Liver (tissue), 9 donors: ENCODE results near the gene WDR5. TPM values are rescaled to one million over a fixed set of nuclear protein-coding genes. Genes with fewer than 3 reads are reported as not detected.

Experiments used
- DNase-seq: peaks from one replicate; pipeline ENCODE4 v3.0.0-alpha.2; 2017; ENCODE audit warnings: low spot score
- H3K27ac ChIP-seq, 2 donors: one replicate each; pipeline ENCODE4 v1.7.0; 2013; ENCODE audit warnings: inconsistent platforms in 2 of 2, low read length in 2 of 2, control low read depth in 1 of 2, low read depth in 1 of 2, mild to moderate bottlenecking in 1 of 2
- H3K27me3 ChIP-seq, 4 donors: one replicate each; pipeline versions ENCODE4 v1.6.1 to v1.7.0; 2013; ENCODE audit warnings: low read length in 3 of 4, inconsistent platforms in 1 of 4, mild to moderate bottlenecking in 1 of 4, moderate library complexity in 1 of 4; ENCODE audit not compliant: control insufficient read depth in 4 of 4, insufficient read depth in 4 of 4
- H3K36me3 ChIP-seq, 4 donors: one replicate each; pipeline versions ENCODE4 v1.6.1 to v1.7.0; 2013; ENCODE audit warnings: low read length in 3 of 4, mild to moderate bottlenecking in 3 of 4, low read depth in 1 of 4, moderate library complexity in 1 of 4; ENCODE audit not compliant: control insufficient read depth in 4 of 4, insufficient read depth in 3 of 4
- H3K4me1 ChIP-seq, 4 donors: one replicate each; pipeline versions ENCODE4 v1.6.1 to v1.7.0; 2013; ENCODE audit warnings: low read length in 3 of 4, mild to moderate bottlenecking in 3 of 4, moderate library complexity in 1 of 4; ENCODE audit not compliant: control insufficient read depth in 4 of 4, insufficient read depth in 4 of 4
- H3K4me3 ChIP-seq, 3 donors: one replicate each; pipeline versions ENCODE4 v1.6.1 to v1.7.0; 2013; ENCODE audit warnings: low read length in 3 of 3, control low read depth in 1 of 3, low read depth in 1 of 3, mild to moderate bottlenecking in 1 of 3
- H3K9ac ChIP-seq, 2 donors: one replicate each; pipeline ENCODE4 v1.7.0; 2013; ENCODE audit warnings: low read length in 2 of 2, mild to moderate bottlenecking in 2 of 2, moderate library complexity in 2 of 2, control low read depth in 1 of 2, low read depth in 1 of 2
- H3K9me3 ChIP-seq, 4 donors: one replicate each; pipeline versions ENCODE4 v1.6.1 to v1.7.0; 2013; ENCODE audit warnings: low read length in 3 of 4; ENCODE audit not compliant: control insufficient read depth in 4 of 4
- EGR1 ChIP-seq, 2 donors: IDR thresholded peaks; 2 replicates each; pipeline ENCODE4 v1.6.1; 2016 to 2018; ENCODE audit warnings: antibody characterized with exemption in 2 of 2, low read depth in 2 of 2
- FOXA1 ChIP-seq: IDR thresholded peaks from 2 replicates; pipeline ENCODE4 v1.6.1; 2016; ENCODE audit warnings: antibody characterized with exemption
- FOXA2 ChIP-seq: IDR thresholded peaks from 2 replicates; pipeline ENCODE4 v1.6.1; 2016; ENCODE audit warnings: antibody characterized with exemption
- HNF4A ChIP-seq, 2 donors: conservative IDR thresholded peaks; 2 replicates each; pipeline ENCODE4 v1.6.1; 2016; ENCODE audit warnings: antibody characterized with exemption in 2 of 2, mild to moderate bottlenecking in 2 of 2
- JUND ChIP-seq, 2 donors: IDR thresholded peaks; 2 replicates each; pipeline ENCODE4 v1.6.1; 2016; ENCODE audit warnings: antibody characterized with exemption in 2 of 2
- NR2F2 ChIP-seq: IDR thresholded peaks from 2 replicates; pipeline ENCODE4 v1.6.1; 2016; ENCODE audit warnings: antibody characterized with exemption
- RAD21 ChIP-seq, 2 donors: IDR thresholded peaks; 2 replicates each; pipeline ENCODE4 v1.6.1; 2016; ENCODE audit warnings: antibody characterized with exemption in 2 of 2, mild to moderate bottlenecking in 2 of 2
- RXRA ChIP-seq, 2 donors: IDR thresholded peaks; 2 replicates each; pipeline ENCODE4 v1.6.1; 2017 to 2018; ENCODE audit warnings: antibody characterized with exemption in 2 of 2, mild to moderate bottlenecking in 1 of 2
- SP1 ChIP-seq: IDR thresholded peaks from 2 replicates; pipeline ENCODE4 v1.6.1; 2018; ENCODE audit warnings: antibody characterized with exemption, mild to moderate bottlenecking
- TAF1 ChIP-seq: conservative IDR thresholded peaks from 2 replicates; pipeline ENCODE4 v1.6.1; 2016; ENCODE audit warnings: antibody characterized with exemption, mild to moderate bottlenecking
- YY1 ChIP-seq: IDR thresholded peaks from 2 replicates; pipeline ENCODE4 v1.6.1; 2016; ENCODE audit warnings: antibody characterized with exemption, mild to moderate bottlenecking
- WGBS: extraction: QIAGEN DNeasy Blood & Tissue Kit; methylation state at CpG from one replicate; pipeline ENCODE4 v1.1.7; 2013; 5-methylcytosine and 5-hydroxymethylcytosine counted together
- polyA plus RNA-seq, 2 donors: library from polyadenylated mRNA; stranded (reverse) in 1 of 2; unstranded in 1 of 2; fragments of 200-250 nt in 1 of 2; fragments of >200 nt in 1 of 2; fragmentation: Nextera tagmentation in 1 of 2; extraction: Ambion mirVana in 1 of 2; gene quantifications; one replicate each; pipeline versions ENCODE4 v1.2.1 to v1.2.3, GENCODE V29; 2013 to 2015
- total RNA-seq, 2 donors: library from RNA; depleted of rRNA; stranded (reverse); fragments of >200 nt; gene quantifications; one replicate each; pipeline ENCODE4 v1.2.3, GENCODE V29; 2014
- TF ChIP-seq, protein P1 (sequence below): IDR thresholded peaks from 2 replicates; pipeline ENCODE4 v1.6.1; 2016; ENCODE audit warnings: antibody characterized with exemption
- TF ChIP-seq, protein P2 (sequence below): IDR thresholded peaks from 2 replicates; pipeline ENCODE4 v1.6.1; 2016; ENCODE audit warnings: antibody characterized with exemption
- TF ChIP-seq, protein P3 (sequence below): IDR thresholded peaks from 2 replicates; pipeline ENCODE4 v1.6.1; 2016; ENCODE audit warnings: antibody characterized with exemption
- TF ChIP-seq, protein P4 (sequence below): IDR thresholded peaks from 2 replicates; pipeline ENCODE4 v1.6.1; 2016; ENCODE audit warnings: antibody characterized with exemption, mild to moderate bottlenecking
- donor health status: healthy.
- donor health status: healthy.
- donor health status: healthy.
- donor health status: healthy.
- donor health status: healthy.

WDR5 gene
- total and polyA plus RNA-seq, 4 donors, result 11.1 to 21.6 (median 14.6) TPM

DNA sequence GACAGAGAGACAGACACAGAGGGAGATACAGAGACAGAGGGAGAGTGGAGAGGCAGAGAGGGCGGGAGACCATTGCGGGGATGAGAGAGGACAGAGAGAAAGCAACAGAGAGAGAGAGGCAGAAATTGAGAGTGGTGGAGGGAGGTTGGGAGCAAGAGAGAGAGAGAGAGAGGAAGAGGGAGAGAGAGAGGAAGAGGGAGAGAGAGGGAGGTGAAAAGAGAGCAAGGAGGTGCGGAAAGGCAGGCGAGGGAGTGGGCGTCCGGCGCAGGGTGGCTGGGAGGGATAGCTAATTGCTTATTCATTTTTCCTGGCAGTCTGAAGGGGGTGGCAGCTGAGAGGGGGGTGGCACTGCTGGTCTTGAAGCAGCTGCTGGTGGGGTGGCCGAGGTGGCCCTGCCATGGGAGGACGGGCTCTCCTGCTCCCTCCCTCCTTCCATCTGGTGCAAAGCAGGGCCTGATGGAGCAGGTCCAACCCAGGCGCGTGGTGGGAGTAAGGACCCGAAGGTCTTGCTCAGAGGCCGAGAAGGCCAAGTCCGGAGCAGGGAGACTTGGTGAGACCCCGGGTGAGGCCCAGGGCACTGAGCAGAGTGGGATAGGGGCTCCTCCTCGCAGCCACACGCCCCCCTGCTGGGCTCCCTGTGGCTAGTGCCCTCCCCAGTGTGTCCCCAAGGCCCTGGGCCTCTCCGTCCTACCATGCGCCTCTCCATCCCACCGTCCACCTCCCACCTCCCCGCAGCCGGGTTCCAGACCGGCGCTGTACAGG is 53.8 kb downstream of the WDR5 start:
- WGBS, result 74% methylated on average over 24 of the region's 24 CpGs
- no peaks in the 10 kb centered on the region for H3K27me3 ChIP-seq
- no peaks in the 10 kb centered on the region for H3K9me3 ChIP-seq
- H3K4me1 ChIP-seq, result peaks cover 22 to 55% (median 39%) of the 10 kb centered on the region in 4 donors
- peak overlapping the region in 1 of 2 donors; percentile 7 for H3K9ac ChIP-seq
- no peaks in the 10 kb centered on the region for H3K36me3 ChIP-seq
- DNase-seq, result no peak
- peak overlapping the region; percentile 93 to 99 for H3K27ac ChIP-seq
- H3K4me3 ChIP-seq, result no peak overlapping the region
- no peak for TF ChIP-seq FOXA2
- peak in 1 of 2 donors; percentile 3 for TF ChIP-seq RXRA (IDR thresholded peaks at IDR 0.05)
- no peak for TF ChIP-seq EGR1 (IDR thresholded peaks at IDR 0.05; ENCODE audit: low read depth in 2 of 2)

DNA sequence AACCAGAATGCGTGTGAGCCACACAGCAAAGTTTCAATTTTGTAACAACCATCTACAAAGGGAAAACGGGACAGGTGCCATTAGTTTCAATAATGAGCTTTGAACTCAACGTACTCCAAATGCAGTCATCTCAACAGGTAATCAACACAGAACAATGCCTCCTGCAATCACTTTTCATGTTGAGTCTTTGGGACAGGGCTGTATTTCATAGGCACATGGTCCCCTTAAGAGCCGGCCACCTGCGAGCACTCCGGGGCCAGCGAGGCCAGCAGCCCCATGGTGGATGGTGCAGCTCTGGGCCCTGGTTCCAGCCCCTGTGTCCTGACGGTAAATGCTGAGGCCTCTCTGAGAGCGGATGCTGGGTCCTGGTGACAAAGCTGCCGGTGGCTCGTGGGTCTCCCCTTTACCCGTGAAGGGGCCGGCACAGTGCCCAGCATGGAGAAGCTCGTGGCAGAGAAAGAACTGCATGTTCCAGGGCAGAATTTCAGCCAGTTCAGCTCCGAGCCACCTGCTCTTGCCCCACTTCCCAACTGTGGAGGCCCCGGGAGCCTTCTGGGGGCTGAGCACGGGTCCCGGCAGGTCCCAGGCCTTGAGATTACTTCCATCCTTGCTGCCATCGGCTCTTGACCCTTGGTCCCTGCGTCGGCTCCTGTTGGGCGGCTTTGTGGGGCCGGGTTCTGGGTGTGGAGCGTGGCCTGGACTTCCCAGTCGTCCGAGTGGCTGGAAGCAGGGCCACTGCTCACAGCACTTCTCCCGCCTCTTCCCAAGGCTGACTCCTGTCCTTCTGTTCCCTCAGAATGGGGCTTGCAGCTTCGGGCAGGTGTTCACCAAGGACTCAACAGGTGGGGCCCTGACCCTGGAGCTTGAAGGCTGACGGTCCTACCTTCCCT is 54.6 kb downstream of the WDR5 start:
- Histone ChIP-seq H3K27ac (peak overlapping the region; percentile 93 to 99), H3K36me3 (no peaks in the 10 kb centered on the region), H3K9me3 (no peaks in the 10 kb centered on the region), H3K4me1 (peaks cover 22 to 55% (median 40%) of the 10 kb centered on the region in 4 donors), H3K4me3 (no peak overlapping the region), H3K27me3 (no peaks in the 10 kb centered on the region), H3K9ac (peak overlapping the region in 1 of 2 donors; percentile 7)
- WGBS, result 76% methylated on average over 29 of the region's 29 CpGs
- no peak for DNase-seq
- TF ChIP-seq HNF4A (conservative IDR thresholded peaks at IDR 0.05) (peak; percentile 72 to 81), YY1 (peak; percentile 82), TAF1 (no peak), NR2F2 (no peak), RAD21 (IDR thresholded peaks at IDR 0.05) (no peak), FOXA2 (peak; percentile 26), RXRA (IDR thresholded peaks at IDR 0.05) (peak; percentile 36 to 53), EGR1 (IDR thresholded peaks at IDR 0.05; ENCODE audit: low read depth in 2 of 2) (no peak), FOXA1 (peak; percentile 16), SP1 (peak; percentile 62), JUND (IDR thresholded peaks at IDR 0.05) (peak in 1 of 2 donors; percentile 20)
- TF ChIP-seq, protein P1, sequence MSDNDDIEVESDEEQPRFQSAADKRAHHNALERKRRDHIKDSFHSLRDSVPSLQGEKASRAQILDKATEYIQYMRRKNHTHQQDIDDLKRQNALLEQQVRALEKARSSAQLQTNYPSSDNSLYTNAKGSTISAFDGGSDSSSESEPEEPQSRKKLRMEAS, result peak; percentile 67
- TF ChIP-seq, protein P2, sequence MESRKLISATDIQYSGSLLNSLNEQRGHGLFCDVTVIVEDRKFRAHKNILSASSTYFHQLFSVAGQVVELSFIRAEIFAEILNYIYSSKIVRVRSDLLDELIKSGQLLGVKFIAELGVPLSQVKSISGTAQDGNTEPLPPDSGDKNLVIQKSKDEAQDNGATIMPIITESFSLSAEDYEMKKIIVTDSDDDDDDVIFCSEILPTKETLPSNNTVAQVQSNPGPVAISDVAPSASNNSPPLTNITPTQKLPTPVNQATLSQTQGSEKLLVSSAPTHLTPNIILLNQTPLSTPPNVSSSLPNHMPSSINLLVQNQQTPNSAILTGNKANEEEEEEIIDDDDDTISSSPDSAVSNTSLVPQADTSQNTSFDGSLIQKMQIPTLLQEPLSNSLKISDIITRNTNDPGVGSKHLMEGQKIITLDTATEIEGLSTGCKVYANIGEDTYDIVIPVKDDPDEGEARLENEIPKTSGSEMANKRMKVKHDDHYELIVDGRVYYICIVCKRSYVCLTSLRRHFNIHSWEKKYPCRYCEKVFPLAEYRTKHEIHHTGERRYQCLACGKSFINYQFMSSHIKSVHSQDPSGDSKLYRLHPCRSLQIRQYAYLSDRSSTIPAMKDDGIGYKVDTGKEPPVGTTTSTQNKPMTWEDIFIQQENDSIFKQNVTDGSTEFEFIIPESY, result no peak
- TF ChIP-seq, protein P3, sequence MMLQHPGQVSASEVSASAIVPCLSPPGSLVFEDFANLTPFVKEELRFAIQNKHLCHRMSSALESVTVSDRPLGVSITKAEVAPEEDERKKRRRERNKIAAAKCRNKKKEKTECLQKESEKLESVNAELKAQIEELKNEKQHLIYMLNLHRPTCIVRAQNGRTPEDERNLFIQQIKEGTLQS, result no peak
- TF ChIP-seq, protein P4, sequence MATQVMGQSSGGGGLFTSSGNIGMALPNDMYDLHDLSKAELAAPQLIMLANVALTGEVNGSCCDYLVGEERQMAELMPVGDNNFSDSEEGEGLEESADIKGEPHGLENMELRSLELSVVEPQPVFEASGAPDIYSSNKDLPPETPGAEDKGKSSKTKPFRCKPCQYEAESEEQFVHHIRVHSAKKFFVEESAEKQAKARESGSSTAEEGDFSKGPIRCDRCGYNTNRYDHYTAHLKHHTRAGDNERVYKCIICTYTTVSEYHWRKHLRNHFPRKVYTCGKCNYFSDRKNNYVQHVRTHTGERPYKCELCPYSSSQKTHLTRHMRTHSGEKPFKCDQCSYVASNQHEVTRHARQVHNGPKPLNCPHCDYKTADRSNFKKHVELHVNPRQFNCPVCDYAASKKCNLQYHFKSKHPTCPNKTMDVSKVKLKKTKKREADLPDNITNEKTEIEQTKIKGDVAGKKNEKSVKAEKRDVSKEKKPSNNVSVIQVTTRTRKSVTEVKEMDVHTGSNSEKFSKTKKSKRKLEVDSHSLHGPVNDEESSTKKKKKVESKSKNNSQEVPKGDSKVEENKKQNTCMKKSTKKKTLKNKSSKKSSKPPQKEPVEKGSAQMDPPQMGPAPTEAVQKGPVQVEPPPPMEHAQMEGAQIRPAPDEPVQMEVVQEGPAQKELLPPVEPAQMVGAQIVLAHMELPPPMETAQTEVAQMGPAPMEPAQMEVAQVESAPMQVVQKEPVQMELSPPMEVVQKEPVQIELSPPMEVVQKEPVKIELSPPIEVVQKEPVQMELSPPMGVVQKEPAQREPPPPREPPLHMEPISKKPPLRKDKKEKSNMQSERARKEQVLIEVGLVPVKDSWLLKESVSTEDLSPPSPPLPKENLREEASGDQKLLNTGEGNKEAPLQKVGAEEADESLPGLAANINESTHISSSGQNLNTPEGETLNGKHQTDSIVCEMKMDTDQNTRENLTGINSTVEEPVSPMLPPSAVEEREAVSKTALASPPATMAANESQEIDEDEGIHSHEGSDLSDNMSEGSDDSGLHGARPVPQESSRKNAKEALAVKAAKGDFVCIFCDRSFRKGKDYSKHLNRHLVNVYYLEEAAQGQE, result peak; percentile 62
